Fibroblast of mammary gland (primary cell): ENCODE data around the gene LCN10.
"Not testable (repeated sequence)": the region's sequence is repeated elsewhere in the genome, so short reads cannot be mapped to it uniquely, and the experiment has no call there.

Experiments used
- DNase-seq: peaks from one replicate; pipeline ENCODE4 v3.0.0-alpha.2; 2010; ENCODE audit warnings: low read depth
- H3K4me3 ChIP-seq: 2 replicates; pipeline ENCODE4 v1.5.1; 2011; ENCODE audit warnings: low read depth, mild to moderate bottlenecking, low read length, moderate library complexity; ENCODE audit not compliant: control insufficient read depth
- TF ChIP-seq, protein P1 (sequence below): conservative IDR thresholded peaks from 2 replicates; pipeline ENCODE4 v1.5.1; 2011; ENCODE audit warnings: low read depth, low read length, inconsistent platforms; ENCODE audit not compliant: control insufficient read depth, insufficient read depth

LCN10 gene

DNA sequence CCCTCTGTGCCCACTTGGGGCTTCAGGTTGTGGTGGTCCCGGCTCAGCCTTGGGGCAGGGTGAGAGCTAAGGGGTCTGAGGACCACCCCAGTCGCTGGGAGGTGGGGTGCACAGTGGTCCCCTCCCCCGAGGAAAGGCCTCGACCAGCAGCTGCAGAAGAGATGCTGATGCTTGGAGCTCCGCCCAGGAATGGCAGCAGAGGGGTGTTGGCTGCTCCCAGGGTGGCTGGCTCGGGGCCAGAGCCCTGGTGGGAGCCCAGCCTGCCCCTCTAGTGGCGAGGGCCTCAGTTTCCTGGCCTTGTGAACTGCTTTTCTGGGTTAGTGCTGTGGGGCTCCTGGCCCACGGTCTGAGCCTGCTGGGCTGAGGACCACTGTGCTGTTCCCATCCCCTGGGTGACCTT is 29.2 kb downstream of the LCN10 start:
- DNase-seq: no peak
- no peak overlapping the region for H3K4me3 ChIP-seq
- TF ChIP-seq, protein P1, sequence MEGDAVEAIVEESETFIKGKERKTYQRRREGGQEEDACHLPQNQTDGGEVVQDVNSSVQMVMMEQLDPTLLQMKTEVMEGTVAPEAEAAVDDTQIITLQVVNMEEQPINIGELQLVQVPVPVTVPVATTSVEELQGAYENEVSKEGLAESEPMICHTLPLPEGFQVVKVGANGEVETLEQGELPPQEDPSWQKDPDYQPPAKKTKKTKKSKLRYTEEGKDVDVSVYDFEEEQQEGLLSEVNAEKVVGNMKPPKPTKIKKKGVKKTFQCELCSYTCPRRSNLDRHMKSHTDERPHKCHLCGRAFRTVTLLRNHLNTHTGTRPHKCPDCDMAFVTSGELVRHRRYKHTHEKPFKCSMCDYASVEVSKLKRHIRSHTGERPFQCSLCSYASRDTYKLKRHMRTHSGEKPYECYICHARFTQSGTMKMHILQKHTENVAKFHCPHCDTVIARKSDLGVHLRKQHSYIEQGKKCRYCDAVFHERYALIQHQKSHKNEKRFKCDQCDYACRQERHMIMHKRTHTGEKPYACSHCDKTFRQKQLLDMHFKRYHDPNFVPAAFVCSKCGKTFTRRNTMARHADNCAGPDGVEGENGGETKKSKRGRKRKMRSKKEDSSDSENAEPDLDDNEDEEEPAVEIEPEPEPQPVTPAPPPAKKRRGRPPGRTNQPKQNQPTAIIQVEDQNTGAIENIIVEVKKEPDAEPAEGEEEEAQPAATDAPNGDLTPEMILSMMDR: no peak

- H3K4me3 ChIP-seq: no peak overlapping the region
- DNase-seq: no peak
These were observed 29.8 kb downstream of the LCN10 start for GRCh38 chr9:136712690-136713544.

DNA sequence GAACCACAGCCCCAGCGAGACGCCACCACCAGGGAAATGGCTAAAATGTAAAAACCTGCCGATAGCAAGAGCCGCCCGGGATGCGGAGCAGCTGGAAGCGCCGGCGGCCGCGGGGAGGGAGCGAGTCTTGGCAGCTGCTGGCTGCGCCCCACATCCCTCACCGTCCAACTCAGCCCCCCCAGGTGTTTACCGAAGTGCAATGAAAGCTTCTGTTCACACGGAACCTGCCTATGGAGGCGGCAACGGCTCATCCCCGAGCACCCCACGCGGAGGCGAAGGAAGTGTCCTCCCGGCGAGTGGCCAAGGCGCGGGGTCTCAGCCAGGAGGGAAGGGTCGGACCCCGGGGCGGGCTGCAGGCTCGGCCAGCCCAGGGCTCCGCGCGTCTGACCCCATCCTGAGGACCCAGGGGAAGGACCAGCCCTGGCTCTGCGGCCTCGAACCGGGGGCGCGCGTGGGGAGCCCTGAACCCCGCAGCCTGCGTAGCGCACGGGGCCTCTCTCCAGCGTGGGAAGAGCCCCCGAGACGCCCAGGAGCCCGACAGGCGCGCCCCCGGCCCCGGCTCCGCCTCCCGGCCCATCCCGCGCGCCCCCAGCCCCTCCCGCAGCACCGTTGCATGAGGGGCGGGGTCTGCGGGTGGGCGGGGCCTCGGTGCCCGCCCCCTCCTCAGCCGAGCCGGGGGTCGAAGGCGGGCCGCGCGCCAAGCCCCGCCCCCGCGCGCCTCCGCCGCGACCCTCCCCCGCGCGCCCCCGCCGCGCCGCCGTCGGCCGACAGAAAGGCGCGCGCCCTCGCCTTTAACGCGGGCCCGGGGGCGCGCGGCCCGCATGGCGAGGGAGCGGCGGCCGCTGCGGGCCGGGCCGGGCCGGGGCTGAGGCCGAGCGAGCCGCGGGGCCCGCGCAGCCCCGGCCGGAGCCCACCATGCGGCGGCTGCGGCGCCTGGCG is 30.7 kb downstream of the LCN10 start, which contains the start of gene DIPK1B:
DIPK1B (plus strand) TSS at position 822 of the 939 bp plus-strand sequence; CDS start at position 916, 94 bp downstream.
- TF ChIP-seq, protein P1: no peak
- no peak within 1 kb of the TSS for H3K4me3 ChIP-seq

More at GRCh38 chr9:136712690-136713544, 29.8 kb downstream of the LCN10 start:
- TF ChIP-seq, protein P1: no peak

DNA sequence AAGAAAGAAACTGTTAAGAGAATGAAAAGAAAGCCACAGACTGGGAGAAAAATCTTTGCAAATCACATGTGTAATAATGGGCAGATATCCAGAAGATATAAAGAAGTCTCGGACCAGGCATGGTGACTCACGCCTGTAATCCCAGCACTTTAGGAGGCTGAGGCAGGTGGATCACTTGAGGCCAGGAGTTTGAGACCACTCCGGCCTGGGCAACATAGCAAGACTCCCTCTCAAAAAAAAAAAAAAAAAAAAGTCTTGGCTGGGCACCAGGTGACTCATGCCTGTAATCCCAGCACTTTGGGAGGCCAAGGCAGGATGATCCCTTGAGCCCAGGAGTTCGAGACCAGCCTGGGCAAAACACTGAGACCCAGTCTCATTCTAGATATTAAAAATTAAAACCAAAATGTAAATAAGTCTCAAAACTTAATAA is 31.5 kb downstream of the LCN10 start:
- H3K4me3 ChIP-seq: not testable (repeated sequence)
- DNase-seq: peak; percentile 56

More for the DNA sequence above, 30.7 kb downstream of the LCN10 start, which contains the start of gene DIPK1B:
- no peak for DNase-seq

DNA sequence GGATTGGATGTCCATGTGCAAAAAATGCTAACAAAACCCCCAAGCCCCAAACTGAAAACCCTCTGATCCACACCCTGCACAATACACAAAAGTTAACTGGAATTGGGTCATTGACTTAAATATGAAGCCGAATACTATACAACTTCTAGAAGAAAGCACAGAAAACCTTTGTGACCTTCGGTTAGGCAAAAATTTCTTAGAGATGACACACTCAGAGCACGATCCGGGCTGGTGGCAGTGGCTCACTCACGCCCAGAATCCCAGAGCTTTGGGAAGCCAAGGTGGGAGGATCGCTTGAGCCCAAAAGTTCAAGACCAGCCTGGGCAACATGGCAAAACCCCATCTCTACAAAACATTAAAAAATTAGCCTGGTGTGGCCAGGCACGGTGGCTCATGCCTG is 32.2 kb downstream of the LCN10 start:
- H3K4me3 ChIP-seq: no peak overlapping the region
- no peak for DNase-seq
- TF ChIP-seq, protein P1: no peak

DNA sequence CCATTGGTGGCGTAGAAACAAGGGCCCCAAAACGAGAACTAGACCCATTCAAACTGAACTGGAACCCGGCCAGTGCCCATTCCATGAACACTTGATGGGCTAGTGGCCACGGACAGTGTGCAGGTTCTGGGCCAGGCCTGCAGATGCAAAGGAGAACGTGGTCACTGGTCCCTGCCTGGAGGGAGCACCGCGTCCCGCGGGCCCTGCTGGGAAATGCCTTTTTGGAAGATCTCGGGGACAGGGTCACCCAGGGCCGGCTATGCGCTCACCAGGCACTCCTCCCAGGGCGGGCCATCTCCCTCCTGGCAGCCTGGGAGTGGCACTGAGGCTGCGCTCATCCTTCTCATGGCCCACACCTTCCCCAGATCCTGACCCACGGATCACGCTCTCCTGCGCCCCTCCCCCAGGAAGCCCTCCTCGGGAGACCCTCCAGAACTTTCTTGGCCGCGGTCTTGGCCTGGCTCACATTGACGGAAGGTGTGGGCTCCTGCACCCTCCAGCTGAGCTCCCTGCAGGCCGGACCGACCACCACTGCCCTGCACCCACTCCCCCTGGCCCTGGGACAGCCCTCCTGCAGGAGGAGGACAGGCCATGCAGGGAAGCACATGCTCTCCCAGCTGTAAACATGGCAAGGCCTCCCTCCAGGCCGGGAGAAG is 33.2 kb downstream of the LCN10 start:
- no peak overlapping the region for H3K4me3 ChIP-seq
- TF ChIP-seq, protein P1: no peak
- no peak for DNase-seq
